Kidney glomerular epithelial cell (primary cell): ENCODE measurements around the gene MVB12B.

Experiments
- DNase-seq: peaks from one replicate; lab custom pipeline; 2025; lab: John Stamatoyannopoulos, UW

MVB12B gene

DNA sequence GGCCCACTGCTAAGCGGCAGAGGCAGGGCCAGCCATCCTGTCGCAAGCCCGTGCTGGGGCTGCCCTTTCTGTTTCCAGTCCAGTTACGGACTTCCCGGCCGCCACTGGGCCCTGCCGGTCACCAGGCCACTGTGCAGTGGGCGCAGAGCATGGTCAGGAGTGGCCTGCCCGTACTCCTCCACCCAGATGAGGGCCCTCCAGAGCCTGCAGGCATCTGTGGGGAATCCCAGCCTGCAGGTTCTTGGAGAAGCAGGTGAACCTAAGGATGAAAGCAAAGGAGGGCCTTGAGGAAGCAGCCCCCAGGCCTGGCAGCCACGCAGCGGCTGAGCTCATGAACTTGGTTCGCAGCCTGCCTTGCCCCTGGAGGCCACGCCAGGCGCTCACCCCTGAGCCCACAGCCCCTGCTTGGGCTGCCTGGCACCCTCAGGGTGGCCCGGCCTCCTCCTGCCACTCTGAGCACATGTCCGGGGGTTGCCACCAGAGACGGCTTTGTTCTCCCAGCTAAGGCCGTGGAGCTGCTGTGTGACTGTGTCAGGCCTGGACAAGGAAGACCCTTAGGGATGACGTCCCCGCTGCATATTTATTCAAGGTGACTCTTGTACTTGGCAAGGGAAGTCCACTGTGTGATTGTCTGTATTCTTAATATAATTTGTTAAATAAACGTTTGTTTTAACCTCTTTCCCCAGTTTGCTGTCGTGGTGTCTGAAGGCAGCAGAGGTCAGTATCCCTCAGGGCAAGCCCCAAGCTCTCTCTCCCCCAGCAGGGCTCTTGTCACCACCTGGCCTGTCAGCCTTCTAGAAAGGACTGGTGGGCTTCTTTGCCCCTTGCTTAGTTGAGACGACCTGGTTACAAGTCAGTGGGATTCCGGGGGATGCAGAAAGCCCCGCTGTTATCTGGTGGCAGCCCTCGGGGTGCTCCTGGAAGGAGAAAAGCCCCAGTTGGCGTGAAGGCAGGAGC, 180.0 kb downstream of the MVB12B start:
- no peak for DNase-seq

- no peak for DNase-seq
Measured at GRCh38 chr9:126507318-126508109, 180.9 kb downstream of the MVB12B start.

DNA sequence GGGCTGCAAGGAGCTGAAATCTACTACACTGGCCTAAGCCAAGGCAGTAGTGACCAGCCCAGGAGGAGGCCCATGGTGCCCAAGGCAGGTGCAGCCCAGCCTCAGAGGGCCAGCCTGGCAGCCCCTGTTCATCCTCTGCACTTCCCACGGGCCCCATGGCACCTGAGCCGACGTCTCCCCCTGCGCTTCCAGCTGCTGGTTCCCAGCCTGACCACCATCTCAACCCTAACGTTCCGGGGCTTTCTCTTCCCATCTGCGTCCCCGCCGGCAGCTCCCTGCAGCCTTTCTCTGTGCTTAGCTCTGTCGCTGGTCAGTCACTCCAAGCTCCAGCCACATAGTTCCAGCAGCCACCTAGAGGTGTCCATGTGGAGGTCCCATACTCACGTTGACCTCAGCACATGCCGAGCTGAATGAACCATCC, 181.6 kb downstream of the MVB12B start:
- DNase-seq, result no peak

DNA sequence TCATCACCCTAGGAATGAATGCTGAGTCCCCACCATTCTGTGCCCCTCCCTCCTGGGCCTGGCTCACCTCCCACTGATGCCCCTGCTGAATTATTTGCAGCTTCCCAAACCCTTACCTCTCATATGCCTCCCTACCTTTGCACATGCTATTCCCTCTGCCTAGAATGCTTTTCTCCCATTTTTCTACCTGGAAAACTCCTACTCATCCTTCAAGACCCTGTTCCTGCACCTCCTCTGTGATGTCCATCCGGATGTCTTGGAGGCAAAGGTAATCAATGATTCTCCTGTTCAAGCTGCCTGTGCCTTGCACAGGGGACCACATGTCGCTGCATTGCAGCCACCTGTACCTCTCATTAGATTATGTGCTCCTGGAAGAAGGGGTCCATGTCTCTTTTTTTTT, 182.3 kb downstream of the MVB12B start:
- DNase-seq, result no peak

GRCh38 chr9:126509718-126510117, 183.1 kb downstream of the MVB12B start:
- no peak for DNase-seq

DNA sequence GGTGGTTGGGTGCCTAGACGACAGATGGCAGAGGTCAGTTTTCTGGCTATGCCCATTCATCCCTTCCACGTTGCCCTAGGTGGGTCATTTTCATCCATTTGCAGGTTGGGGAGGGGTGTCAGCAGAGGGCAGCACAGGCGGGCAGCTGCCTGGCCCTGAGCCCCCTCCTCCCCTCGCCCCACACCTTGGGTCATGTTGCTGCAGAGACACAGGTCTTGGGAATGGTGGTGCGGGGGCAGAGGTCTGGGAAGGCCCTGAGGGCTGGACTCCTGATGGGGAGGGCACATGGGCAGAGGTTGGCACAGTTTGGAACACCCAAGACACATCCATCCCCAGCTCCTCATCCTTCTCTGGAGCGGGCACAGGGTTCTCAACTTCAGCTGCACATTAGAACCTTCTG, 183.9 kb downstream of the MVB12B start:
- DNase-seq, result no peak

GRCh38 chr9:126511411-126511810, 184.8 kb downstream of the MVB12B start:
- DNase-seq, result no peak

- no peak for DNase-seq
Measured at GRCh38 chr9:126513159-126514036, 186.8 kb downstream of the MVB12B start.

DNA sequence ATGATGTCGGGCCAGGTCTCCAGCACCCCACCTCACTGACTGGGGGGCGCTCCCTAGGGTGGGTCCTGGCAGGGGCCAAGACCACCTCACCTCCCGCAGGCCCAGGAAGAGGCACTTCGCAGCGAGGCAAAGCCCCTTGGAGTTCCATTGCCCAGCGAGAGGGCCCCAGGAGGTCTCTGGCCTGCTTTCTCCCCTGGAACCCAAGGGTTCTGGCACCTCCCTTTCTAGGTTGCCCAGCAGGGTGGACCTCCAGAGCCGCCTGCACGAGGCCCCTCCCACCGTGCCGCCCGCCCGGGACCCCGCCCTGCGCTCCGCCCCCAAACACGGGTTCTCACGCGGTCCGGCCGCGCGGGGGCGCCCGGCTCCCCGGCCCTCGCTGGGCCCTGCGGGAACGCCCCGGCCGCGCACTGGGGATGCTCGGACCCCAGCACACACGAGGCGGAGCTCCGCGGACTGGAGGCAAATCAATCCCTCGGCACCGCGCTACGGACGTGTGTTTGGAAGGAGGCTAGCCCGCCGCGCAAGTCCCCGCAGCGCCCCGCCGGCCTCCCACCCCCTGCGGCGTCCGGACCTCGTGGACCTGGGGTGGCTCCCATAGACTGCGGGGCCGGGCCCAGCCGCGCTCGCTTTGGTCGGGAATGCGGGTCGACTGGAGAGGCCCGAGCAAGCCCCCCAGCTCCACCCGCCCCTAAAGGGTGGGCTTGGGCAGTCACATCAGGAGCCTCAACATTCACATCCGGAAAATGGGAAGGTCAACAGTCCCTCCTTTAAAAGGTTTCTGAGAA, 187.6 kb downstream of the MVB12B start:
- no peak for DNase-seq

DNA sequence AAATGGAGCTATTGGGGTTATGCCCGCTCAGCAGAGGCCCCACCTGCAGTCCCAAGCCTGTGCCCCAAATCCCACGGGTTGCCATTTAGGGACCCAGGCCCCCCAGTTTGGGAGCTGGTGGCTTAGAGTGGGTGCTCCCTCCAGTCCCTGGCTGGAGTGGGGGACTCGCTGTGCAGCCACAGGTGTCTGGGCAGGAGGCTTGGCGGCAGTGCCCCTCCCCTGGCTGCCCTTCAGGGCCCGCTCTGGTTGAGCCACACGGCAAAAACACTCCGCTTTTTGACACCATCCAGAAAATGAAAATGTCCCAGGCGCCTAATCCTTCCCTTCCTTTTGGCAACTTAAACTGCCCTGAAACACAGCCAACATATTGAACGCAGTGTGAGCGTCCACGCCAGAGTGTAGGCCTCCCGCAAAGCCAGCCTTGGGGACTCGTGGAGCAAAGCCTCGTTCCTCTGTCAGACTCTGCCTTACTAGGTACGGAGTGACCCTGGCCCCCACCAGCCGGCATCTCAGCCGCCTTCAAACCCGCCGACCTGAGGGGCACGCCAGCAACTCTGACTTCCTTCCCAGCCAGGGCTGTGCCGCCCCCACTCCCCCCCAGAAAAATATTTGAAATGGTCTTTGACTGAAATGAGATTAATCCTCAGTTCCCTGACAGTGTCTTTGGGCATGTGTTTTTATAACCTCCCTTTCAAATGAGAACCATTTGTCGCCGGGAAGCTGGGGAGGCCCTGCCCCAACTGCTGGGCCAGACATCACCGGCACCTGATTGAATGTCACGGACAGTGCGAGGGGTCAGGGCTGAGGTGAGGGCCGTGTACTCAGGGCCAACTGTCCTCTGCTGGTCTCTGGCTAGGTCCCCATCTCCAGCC, 188.6 kb downstream of the MVB12B start:
- DNase-seq, result no peak

DNA sequence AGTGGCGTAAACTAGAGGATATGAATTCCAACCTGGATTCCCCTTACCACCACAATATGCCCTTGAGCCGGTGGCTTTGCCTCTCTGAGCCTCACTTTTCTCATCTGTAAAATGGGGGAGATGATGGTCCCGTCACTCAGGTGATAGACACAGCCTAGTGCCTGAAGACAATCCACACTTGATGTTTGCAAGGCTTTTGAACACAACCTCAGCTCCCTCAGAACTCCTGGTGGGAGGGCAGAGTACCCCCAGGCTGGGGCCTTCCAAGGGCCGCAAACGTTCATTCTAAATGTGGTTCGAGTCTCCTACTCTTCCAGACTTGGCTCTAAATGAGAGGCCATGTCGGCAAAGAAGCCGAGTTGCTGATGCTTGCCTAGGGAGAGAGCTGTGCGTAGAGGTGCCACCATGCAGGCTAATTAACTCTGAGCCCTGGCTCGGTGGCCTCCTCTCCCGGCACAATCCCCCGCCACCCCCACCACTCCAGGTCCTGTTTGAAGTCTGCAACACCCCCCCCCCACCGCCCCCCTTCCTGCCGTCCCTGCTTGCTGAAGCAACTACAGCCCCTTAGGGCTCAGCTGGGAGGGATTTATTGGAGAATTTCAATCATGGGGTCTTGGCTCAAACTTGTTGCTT, 189.4 kb downstream of the MVB12B start:
- no peak for DNase-seq

DNA sequence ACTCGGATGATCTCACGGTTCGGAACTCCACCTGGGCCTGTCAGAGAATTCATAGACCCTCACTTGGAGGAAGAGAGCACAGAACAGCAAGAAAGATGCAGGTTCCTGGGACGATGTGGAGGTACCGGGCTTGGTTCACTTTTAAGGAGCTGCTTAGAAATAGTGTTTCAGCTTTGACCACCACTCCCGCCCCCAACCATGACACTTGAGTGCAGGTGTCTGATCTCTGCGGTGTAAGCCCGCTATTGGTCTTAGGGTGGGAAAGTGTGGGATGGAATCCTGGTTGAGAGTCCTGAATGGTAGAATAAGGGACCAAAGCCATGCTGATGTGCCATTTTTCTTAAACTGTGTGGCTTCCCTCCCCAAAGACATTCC, 189.9 kb downstream of the MVB12B start:
- no peak for DNase-seq

- peak; percentile 45 for DNase-seq
Measured at GRCh38 chr9:126516936-126517832, 190.6 kb downstream of the MVB12B start.

GRCh38 chr9:126517833-126518356, 191.3 kb downstream of the MVB12B start:
- no peak for DNase-seq

- DNase-seq, result no peak
Measured at GRCh38 chr9:126518763-126519162, 192.1 kb downstream of the MVB12B start.

DNA sequence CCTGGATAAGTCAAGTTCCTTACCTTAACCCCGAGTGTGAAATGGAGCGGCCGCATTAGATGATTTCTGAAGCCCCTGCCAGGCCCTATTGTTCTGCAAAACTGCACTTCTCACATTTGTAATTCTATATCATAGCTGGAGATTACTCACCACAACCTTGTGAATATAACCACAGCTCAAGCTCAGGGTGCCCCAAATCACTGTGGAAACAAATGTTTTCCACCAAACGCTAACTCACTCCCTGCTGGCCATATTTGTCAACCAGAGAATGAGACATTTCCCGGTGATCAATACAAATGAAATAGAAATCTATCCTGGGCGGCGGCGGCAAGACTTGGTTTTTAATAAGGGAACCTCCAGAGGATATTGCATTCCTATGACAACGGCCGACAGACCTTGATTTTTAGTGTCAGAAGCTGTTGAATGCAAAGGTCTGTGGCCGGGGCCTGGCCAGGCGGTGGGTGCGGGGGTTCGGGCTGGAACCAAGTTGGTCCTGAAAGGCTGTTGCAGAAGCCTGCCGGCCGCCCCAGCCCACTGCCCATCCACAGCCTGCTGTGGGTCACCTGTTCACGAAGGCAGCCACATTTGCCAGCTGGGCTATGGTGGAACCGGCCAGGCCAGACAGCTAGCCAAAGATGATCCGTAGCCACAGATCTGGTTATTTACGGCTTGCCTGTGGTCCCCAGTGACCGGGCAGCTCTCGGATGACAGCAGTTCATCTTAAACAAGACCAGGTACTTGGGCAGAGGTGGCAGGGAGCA, 193.2 kb downstream of the MVB12B start:
- DNase-seq, result no peak

- DNase-seq, result no peak
Measured at GRCh38 chr9:126520453-126520852, 193.8 kb downstream of the MVB12B start.

- no peak for DNase-seq
Measured at GRCh38 chr9:126521089-126521488, 194.5 kb downstream of the MVB12B start.
